Prostate gland (tissue), 2 donors: ENCODE data around the gene SH2B3.

Experiments
- POLR2A ChIP-seq: fragments of 450-650 bp; IDR thresholded peaks from one replicate; pipeline ENCODE4 v1.6.1; 2016; ENCODE audit warnings: antibody characterized with exemption, mild to moderate bottlenecking
- POLR2AphosphoS5 ChIP-seq: sonication (generic); formaldehyde crosslinking; IDR thresholded peaks from one replicate; pipeline ENCODE4 v1.6.1; 2017; ENCODE audit warnings: antibody characterized with exemption
- TF ChIP-seq, protein P1 (sequence below), 4 experiments: fragments of 200-600 bp in 2 of 4; fragments of 450-650 bp in 2 of 4; sonication (generic) in 2 of 4; IDR thresholded peaks; 1 replicate in 3 of 4; 2 replicates in 1 of 4; pipeline ENCODE4 v1.5.1; 2016 to 2019; ENCODE audit warnings: antibody characterized with exemption in 4 of 4, mild to moderate bottlenecking in 2 of 4, moderate library complexity in 2 of 4

DNA sequence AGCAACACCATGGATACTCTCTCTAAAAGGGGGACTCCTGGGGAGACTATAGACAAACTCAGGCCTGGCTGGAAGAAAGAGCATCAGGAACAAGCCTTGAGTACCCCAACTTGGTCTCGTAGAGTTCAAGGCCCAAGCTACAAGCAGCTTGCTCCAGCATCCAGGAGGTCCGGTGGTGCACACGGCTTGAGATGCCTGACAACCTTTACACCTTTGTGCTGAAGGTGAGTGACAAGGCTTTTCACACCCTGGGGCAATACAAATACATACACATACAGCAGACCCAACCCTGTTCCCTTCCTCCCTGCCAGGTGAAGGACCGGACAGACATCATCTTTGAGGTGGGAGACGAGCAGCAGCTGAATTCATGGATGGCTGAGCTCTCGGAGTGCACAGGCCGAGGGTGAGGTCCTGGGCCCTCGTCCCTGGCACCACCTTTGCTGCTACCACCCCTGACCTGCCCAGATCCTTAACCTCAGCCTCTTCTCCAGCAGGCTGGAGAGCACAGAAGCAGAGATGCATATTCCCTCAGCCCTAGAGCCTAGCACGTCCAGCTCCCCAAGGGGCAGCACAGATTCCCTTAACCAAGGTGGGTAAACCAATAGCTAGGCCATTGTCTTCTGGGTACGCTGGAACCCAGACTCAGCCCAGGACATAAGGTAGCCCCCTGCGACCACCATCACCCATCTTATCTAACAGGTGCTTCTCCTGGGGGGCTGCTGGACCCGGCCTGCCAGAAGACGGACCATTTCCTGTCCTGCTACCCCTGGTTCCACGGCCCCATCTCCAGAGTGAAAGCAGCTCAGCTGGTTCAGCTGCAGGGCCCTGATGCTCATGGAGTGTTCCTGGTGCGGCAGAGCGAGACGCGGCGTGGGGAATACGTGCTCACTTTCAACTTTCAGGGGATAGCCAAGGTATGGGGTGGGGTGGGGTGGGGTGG, 41.2 kb downstream of the SH2B3 start:
- TF ChIP-seq, protein P1, sequence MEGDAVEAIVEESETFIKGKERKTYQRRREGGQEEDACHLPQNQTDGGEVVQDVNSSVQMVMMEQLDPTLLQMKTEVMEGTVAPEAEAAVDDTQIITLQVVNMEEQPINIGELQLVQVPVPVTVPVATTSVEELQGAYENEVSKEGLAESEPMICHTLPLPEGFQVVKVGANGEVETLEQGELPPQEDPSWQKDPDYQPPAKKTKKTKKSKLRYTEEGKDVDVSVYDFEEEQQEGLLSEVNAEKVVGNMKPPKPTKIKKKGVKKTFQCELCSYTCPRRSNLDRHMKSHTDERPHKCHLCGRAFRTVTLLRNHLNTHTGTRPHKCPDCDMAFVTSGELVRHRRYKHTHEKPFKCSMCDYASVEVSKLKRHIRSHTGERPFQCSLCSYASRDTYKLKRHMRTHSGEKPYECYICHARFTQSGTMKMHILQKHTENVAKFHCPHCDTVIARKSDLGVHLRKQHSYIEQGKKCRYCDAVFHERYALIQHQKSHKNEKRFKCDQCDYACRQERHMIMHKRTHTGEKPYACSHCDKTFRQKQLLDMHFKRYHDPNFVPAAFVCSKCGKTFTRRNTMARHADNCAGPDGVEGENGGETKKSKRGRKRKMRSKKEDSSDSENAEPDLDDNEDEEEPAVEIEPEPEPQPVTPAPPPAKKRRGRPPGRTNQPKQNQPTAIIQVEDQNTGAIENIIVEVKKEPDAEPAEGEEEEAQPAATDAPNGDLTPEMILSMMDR (IDR thresholded peaks at IDR 0.05), result no peak
- TF ChIP-seq POLR2A, result no peak
- TF ChIP-seq POLR2AphosphoS5, result no peak
